Activated T-cell treated with anti-CD3 and anti-CD28 coated beads for 24 hours (primary cell): Measurements from ENCODE around the gene TEX2.
A peak's percentile ranks its signal among the peaks of the same experiment; 100 is the strongest.

Experiments
- DNase-seq: peaks from one replicate; pipeline ENCODE4 v3.0.0-alpha.2; 2020; ENCODE audit warnings: low read depth

Gene TEX2, protein sequence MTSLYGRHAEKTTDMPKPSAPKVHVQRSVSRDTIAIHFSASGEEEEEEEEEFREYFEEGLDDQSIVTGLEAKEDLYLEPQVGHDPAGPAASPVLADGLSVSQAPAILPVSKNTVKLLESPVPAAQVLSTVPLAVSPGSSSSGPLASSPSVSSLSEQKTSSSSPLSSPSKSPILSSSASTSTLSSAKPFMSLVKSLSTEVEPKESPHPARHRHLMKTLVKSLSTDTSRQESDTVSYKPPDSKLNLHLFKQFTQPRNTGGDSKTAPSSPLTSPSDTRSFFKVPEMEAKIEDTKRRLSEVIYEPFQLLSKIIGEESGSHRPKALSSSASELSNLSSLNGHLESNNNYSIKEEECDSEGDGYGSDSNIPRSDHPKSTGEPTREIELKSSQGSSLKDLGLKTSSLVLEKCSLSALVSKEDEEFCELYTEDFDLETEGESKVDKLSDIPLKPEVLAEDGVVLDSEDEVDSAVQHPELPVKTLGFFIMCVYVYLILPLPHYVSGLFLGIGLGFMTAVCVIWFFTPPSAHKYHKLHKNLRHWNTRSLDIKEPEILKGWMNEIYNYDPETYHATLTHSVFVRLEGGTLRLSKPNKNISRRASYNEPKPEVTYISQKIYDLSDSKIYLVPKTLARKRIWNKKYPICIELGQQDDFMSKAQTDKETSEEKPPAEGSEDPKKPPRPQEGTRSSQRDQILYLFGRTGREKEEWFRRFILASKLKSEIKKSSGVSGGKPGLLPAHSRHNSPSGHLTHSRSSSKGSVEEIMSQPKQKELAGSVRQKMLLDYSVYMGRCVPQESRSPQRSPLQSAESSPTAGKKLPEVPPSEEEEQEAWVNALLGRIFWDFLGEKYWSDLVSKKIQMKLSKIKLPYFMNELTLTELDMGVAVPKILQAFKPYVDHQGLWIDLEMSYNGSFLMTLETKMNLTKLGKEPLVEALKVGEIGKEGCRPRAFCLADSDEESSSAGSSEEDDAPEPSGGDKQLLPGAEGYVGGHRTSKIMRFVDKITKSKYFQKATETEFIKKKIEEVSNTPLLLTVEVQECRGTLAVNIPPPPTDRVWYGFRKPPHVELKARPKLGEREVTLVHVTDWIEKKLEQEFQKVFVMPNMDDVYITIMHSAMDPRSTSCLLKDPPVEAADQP

GRCh38 chr17:64263000-64263766 lies at the start of gene TEX2:
Gene TEX2, minus strand, starts transcription at chr17:64263260. Its CDS starts 49,043 bp downstream, at chr17:64214217.
- peak; percentile 87 for DNase-seq

DNA sequence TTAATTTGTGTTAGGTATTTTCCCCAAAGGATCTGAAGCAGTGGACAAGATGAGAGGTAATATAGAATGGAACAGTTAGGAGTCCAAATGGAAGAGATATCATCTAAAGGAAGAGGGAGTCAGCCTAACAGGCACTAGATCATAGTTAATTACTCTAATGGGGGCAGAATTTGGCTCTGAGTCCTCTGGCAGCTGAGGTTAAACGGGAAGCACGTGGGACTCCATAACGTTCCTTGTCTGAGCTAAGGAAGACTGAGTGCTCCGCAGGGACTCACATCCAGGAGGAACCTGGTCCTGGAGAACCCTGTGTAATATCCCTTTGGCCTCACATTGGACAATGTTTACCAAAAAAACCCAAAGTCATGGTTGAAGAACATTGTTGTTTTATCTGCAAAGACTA lies 46.6 kb upstream of the TEX2 start:
- no peak for DNase-seq

DNA sequence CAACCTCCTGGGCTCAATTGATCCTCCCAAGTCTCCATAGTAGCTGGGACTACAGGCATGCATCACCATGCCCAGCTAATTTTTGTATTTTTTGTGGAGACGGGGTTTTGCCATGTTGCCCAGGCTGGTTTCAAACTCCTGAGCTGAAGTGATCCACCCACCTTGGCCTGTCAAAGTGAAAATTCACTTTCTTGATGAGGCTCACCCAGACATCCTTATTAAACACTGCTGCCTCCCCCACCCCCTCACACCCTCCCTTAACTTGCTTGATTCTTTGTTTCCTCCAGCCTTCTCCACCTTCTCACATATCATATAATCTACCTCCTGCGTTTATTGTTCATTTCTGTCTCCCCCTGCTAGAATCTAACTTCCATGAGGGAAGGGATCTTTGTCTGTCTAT lies 46.0 kb upstream of the TEX2 start:
- DNase-seq = no peak

DNA sequence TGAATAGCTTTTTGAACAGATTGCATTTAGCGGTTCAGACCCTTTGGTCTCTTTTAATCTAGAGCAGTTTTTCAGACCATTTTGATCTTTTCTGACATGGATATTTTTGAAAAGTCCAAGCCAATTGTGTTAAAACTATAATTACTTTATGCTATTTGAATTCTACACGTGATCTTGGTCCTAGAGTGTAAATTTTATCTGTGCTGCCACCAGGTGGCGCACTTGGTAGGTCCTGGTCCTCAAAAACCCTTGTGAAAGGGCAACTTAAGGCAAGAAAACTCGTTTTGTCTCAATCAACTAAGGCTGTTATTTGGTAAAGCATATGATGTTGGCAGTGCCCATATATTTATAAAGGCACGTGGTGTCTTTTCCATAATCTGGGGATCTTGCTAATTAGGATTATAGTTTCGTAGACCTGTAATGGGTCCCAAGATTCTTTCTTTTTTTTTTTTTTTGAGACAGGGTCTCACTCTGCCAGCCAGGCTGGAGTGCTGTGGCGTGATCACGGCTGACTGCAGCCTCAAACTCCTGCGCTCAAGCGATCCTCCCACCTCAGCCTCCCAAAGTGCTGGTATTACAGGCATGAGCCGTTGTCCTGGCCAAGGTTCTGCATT lies 43.9 kb upstream of the TEX2 start:
- peak; percentile 52 for DNase-seq

DNA sequence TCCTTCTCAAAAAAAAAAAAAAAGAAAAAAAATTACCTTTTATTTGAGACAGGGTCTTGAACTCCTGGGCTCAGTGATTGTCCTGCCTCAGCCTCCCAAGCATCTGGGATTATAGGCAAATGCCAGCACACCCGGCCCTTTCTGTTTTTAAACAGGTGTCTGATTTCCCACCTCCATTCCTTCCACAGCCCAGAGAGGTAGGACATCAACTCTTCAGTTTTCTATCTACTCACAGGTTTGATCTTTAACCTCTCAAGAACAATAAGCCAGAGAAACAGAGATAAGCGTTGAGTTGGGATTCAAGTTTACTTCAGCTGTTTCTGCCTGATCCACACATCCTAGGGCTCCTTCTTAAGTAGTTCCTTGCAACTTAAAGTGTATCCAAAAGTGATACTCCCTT lies 41.5 kb upstream of the TEX2 start:
- no peak for DNase-seq

DNA sequence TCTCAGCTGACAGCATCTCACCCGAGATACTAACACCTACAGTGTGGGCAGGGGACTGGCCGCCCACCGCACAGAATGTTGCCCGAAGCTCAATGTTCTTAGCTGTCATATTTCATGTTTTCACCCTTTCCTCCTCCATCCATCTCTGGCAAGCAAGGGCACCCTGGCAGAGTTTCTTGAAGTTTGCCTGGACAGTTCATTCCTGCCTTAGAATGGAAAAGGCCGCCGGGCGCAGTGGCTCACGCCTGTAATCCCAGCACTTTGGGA lies 37.6 kb upstream of the TEX2 start:
- DNase-seq = no peak

GRCh38 chr17:64297467-64298088 lies 34.5 kb upstream of the TEX2 start:
- no peak for DNase-seq

GRCh38 chr17:64296246-64296645 lies 33.2 kb upstream of the TEX2 start:
- DNase-seq = no peak

- no peak for DNase-seq
These were observed 32.1 kb upstream of the TEX2 start for GRCh38 chr17:64295146-64295545.

DNA sequence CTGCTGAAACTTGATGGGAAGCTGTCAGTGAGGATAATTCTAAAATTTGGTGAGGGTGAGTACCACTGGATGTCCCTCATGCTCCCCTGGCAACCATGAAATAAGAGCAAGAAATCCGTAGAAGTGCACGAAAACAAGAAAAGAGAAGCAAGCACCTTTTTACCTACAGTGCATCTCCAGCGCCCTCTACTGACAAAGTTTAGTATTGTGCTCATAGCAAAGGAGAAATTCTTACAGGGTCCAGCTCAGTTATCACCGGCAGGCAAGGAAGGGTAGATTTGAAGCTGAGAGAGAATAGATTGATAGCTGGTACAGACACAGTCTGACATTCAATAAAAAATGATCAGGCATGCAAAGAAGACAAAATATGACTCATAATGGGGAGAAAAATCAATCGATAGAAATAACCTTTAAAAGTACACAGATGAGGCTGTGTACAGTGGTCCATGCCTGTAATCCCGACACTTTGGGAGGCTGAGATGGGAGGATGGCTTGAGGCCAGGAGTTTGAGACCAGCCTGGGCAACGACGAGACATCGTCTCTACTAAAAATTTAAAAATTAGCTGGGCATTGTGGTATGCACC lies 28.3 kb upstream of the TEX2 start:
- no peak for DNase-seq

DNA sequence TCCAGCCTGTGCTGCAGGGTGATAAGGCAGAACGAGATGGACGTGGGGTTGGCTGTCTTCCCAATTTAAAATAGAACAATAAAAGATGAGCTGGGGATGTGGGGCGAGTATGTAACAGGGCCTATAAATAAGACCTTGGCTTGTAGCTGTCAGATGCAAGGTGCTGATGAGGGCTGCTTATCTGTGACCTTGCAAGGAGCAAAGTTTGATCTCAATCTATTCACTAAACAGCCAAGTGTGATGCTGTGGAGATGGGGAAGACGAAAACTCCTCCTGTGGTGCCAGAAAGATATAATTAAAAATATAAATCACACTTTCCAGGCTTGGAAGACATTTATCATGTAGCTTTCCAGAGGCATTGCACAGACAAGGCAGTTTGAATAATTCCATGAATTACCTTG lies 26.7 kb upstream of the TEX2 start:
- DNase-seq = no peak

GRCh38 chr17:64282753-64283080 lies 19.7 kb upstream of the TEX2 start:
- DNase-seq = no peak

- DNase-seq = peak; percentile 38
These were observed 19.1 kb upstream of the TEX2 start for GRCh38 chr17:64281962-64282752.

- no peak for DNase-seq
These were observed 15.6 kb upstream of the TEX2 start for GRCh38 chr17:64278614-64279013.

- no peak for DNase-seq
These were observed 14.9 kb upstream of the TEX2 start for GRCh38 chr17:64277831-64278562.

- no peak for DNase-seq
These were observed 14.0 kb upstream of the TEX2 start for GRCh38 chr17:64276961-64277505.

DNA sequence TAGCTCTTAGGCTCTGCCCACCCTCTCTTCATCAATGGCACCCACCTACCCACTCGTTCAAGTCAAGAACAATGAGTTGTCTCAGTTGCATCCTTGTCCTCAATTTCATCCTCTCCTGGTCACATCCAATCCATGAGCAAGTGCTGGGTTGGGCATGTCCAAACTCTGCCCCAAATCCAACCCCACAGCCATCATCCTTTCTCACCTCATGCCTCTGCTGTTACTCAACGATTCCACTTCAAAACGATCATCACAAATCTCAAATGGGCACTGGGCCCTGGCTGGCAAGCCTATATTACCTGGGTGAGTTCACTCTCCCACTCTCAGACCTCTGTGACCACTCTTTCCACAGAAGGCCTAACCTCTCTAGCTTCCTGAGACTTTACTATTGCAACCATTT lies 12.0 kb upstream of the TEX2 start:
- no peak for DNase-seq

GRCh38 chr17:64273006-64273405 lies 9.9 kb upstream of the TEX2 start:
- DNase-seq = no peak

- no peak for DNase-seq
These were observed 7.8 kb upstream of the TEX2 start for GRCh38 chr17:64270885-64271284.
